GM21576 (cell line): Measurements from ENCODE around the gene PRR5.

ENCODE experiments used
- ATAC-seq: cut with Tn5 transposase; IDR thresholded peaks from one replicate; pipeline ENCODE4 v1.9.1; 2021; ENCODE audit warnings: mild to moderate bottlenecking, moderate library complexity; ENCODE audit not compliant: unreplicated experiment

Gene PRR5

GRCh38 chr22:44711690-44712555 lies 9.9 kb downstream of the PRR5 start:
- no peak for ATAC-seq

DNA sequence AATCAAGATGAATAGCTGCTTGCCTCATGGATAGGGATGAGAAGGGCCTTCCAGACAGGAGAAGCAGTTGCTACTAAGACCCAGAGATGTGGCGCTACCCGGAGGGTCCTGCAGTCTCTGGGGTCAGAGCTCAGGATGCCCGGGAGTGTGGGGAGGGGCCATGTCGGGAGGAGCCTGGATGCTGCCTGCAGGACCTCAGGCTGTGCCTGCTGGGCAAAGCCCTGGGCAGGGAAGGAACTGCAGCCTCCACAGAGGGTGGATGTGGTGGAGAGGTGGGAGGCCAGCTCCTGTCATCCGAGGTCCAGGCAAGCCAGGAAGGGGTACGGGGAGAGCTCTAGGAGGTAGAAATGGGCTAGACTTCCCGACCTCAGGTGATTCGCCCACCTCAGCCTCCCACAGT lies 11.0 kb downstream of the PRR5 start:
- ATAC-seq: no peak

DNA sequence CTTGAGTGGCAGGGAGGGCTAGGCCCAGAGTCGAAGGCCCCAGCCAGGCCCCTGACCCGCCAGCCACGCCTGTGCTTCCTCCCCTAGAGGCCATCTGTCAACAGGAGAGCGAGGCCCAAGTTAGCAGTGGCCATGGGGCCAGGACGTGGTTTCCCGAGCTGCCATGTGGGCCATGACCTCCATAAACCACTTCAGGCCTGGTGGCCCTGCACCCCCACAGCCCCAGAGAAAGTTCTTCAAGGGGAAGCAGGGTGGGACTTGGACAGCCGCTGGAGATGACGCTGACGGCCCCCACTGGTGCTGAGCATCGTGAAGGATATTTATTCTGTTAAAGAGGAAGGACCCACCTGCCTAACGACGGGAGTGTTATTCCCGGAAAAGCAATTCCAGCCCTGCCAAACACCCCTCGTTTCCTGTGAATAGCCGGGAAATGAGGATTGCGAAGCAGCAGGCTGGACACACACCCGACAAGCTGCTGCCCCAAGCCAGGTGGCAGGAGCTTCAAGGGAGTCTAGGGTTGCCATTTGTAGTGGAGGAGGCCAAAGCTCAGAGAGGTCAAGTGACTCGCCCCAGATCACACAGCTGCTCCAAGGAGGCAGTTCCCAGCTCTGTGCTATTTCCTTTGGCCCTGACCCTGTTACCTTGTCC lies 12.8 kb downstream of the PRR5 start:
- no peak for ATAC-seq

DNA sequence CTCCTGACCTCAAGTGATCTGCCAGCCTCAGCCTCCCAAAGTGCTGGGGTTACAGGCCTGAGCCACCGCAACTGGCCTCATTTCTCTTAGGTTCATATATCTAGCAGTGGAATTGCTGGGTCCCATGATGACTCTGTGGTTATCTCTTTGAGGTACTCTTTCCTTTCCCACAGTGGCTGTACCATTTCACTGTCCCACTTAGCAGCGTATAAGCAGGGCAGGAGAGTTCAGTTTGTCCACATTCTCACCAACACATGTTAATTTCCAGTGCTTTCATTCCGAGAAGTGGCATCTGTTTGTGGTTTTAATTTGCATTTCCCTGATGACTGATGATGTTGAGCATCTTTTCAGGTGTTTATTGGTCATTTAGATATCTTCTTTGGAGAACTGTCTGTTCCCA lies 16.4 kb downstream of the PRR5 start:
- no peak for ATAC-seq

- no peak for ATAC-seq
Measured at GRCh38 chr22:44719586-44720368, 17.8 kb downstream of the PRR5 start.

DNA sequence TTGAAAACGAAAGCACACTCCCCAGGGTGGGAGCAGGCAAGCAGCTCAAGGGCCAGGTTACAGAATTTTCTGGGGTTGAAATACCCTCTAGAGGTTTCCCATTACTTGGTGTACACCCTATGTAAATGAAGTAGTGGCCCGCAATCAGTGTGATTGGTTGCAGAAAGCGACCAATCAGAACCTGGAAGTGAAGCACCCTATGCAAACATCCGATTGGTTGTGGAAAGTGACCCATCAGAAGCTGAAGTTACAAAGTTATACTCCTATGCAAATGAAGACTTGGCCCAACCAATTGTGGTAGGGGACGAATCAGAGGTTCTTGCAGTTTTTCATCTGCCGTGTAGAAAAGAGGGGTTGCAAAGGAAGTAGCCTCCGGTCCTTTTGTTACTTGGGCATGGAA lies 19.2 kb downstream of the PRR5 start:
- no peak for ATAC-seq

DNA sequence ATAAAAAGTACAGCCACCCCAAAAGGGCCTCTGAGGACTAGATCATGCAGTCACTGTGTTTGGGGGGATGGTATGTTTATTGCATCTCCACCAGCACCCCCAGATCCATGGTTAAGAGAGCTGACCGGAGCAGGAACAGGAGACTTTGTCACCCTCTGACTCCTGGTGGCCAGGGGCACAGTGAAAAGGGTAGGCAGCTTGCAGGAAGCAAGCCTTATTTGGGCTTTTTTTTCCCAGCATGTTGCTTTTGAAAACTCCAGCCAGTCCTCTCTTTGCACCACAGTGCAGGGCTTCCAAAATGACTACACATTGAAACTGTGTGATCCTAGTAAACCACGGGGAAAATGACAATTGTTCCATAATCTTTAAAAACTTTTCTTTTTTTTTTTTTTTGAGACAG lies 20.6 kb downstream of the PRR5 start:
- ATAC-seq: no peak

DNA sequence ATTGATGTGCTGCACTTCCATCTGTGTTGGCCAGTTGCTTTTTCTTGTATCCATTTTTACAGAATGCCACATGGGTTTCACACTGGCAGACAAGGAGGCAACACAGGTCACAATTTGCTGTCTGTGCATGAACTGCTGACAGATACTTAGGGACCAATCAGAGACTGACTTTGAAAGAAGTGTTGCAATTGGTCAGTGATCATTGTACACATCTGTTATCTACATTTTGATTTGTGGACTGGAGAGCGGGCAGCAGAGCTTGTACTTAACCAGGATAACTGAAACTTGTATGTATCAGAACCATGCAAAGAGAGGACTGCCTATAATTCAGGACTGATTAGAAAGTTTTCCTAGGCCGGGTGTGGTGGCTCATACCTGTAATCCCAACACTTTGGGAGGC lies 21.8 kb downstream of the PRR5 start:
- no peak for ATAC-seq

GRCh38 chr22:44724416-44724815 lies 22.4 kb downstream of the PRR5 start:
- ATAC-seq: no peak

DNA sequence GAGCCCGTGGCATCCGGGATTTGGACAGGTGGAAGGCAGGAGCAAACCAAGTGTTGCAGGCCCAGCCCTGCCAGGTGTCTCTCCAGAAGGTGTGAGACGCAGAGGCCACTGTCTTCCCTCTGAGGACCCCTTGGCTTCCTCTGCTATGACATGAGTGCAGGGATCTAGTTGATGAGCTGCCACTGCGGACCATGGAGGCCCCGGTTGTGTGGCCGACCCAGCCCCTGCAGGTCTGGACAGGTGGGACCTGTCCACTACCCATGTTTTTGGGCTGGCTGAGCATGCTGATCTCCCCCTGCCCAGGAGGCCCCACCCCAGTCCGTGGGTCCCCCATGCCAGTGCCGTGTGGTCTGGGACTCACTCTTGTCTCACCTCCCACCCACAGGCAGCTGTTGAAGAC lies 22.9 kb downstream of the PRR5 start:
- ATAC-seq: no peak

GRCh38 chr22:44726439-44726838 lies 24.4 kb downstream of the PRR5 start:
- no peak for ATAC-seq

DNA sequence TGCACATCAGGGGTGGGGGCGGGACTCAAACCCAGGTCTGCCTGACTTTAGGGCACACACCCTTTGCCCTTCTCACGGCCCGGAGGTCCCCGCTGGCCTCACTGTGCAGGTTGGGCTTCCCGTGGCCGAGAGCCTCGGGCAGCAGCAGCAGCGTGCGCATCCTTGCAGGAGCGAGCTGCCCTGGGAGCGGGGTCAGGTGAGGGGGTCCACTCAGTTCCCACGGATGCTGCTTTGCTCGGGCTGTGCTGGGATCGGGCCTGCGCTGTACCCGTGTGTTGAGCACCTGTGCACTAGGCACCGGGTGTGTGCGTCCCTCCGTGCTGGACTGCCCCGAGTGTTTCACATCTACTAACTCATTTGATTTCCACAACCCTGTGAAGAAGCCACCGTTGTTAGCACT lies 25.1 kb downstream of the PRR5 start:
- no peak for ATAC-seq

GRCh38 chr22:44727709-44728108 lies 25.7 kb downstream of the PRR5 start:
- ATAC-seq: no peak

DNA sequence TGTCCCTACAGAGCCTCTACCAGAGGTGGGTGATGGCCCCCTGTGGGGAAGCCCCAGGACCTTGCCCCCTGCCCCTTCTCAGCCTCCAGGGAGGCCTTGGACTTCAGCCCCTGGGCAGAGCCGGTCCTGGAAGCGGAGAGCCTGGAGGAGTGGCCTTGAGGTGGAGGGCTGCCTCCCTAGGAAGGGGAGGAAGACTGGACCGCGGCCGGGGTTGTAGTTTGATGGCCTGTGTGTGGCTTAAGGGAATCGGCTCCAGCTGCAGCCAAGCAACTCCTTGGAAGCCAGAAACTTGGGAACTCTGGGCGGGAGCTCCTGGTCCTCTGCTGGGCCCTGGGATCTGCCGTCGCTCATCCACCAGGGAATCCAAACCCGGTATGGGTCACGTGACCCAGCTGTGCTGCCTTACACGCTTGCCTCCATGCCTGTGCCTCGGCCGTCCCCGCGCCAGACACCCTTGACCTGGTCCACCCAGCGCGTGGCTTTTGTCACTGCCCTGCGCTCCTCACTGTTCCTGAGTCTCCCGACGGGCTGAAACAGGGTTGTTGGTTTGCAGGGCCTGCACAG lies 26.8 kb downstream of the PRR5 start:
- no peak for ATAC-seq

GRCh38 chr22:44729391-44730021 lies 27.5 kb downstream of the PRR5 start:
- ATAC-seq: no peak

GRCh38 chr22:44730022-44730393 lies 28.0 kb downstream of the PRR5 start:
- ATAC-seq: no peak

DNA sequence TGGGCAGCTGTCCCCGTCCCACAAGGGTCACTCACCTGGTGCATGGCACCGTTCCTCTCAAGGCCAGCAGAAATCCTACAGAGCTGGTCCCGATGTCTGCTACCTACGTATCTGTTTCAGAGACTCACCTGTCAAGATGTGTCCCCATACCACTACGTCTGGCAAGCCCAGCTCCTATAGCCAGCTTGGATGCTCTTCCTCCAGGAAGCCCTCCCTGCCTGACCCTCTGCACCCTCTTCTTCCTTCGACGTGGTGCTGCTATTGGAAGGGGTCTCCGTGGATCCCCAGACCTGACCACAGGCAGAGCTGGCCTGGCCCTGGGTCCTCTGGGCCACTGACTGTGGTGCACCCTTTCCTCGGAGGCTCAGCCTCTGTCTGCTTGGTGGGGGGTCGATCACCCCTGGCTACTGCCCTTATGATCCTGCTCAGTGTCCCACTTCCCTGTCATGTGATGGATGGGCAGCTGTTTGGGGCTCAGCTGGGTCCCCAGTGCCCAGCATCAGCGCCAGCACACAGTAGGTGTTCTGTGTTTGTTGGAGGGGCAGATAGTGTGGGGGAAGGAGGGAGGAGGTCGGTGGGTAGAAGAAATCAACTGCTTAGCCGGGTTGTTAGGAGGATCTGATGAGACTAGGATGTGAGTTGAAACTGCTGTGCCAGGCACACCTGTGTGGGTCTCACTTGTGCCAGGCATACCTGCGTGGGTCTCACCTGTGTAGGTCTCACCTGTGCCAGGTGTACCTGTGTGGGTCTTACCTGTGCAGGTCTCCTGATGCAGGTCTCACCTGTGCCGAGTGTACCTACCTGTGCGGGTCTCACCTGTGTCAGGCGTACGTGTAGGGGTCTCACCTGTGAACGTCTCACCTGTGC lies 28.7 kb downstream of the PRR5 start:
- no peak for ATAC-seq

DNA sequence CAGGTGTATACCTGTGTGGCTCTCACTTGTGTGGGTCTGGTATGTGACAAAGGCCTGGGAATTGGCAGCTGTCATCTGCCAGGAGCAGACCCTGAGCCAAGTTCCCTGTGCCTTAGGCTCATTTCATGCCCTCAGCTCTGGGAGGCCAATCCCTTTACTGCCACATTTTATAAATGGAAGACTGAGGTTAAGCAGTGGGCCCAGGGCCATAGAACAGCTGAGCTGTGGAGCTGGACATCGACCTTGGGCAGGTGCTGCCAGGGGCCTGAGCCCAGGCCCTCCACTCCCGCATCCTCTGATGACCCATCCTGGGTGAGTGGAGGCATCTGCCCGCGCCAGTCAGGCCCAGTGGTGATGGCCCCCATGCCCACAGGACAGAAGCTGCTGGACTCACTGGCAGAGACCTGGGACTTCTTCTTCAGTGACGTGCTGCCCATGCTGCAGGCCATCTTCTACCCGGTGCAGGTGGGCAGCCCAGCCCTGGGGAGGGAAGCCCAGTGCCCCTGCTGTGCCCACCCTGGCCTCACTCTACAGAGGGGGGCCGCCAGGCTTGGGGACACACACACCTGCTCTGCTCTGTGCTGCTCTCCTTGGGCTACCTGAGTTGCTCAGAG lies 29.5 kb downstream of the PRR5 start:
- no peak for ATAC-seq

- ATAC-seq: no peak
Measured at GRCh38 chr22:44732017-44732561, 30.1 kb downstream of the PRR5 start.
